Measurements from ENCODE around the gene PHACTR1.

The PHACTR1 gene

GRCh38 chr6:13140980-13141379 is 424.4 kb downstream of the PHACTR1 start:
- TF ChIP-seq CTCF (IDR thresholded peaks at IDR 0.05; ENCODE audit: low read length), result no peak
- no peak for TF ChIP-seq EZH2 (IDR thresholded peaks at IDR 0.05; ENCODE audit: borderline replicate concordance, low read length)
- no peaks in the 10 kb centered on the region for H3K36me3 ChIP-seq (ENCODE audit: insufficient read depth, low read length)
- H3F3A ChIP-seq (ENCODE audit: insufficient read depth, low read length), result no peaks in the 10 kb centered on the region
- H4K20me1 ChIP-seq (ENCODE audit: insufficient read depth, low read length), result no peaks in the 10 kb centered on the region
- no peaks in the 10 kb centered on the region for H3K9me2 ChIP-seq (ENCODE audit: low read depth, low read length)
- H3K27me3 ChIP-seq (ENCODE audit: insufficient read depth, low read length), result no peaks in the 10 kb centered on the region
- no peak overlapping the region for H3K4me3 ChIP-seq (ENCODE audit: low read depth, low read length, poor library complexity, severe bottlenecking)
- no peak overlapping the region for H3K9ac ChIP-seq (ENCODE audit: low read length)
- H3K9me3 ChIP-seq (ENCODE audit: low read length), result no peaks in the 10 kb centered on the region
- no peaks in the 10 kb centered on the region for H3K4me1 ChIP-seq (ENCODE audit: insufficient read depth, low read length, severe bottlenecking)
- no peaks in the 10 kb centered on the region for H3K79me2 ChIP-seq (ENCODE audit: insufficient read depth, low read length)
- no peak overlapping the region for H3K27ac ChIP-seq (ENCODE audit: low read depth, low read length, poor library complexity, severe bottlenecking)
- H3K4me2 ChIP-seq (ENCODE audit: low read length), result no peak overlapping the region
- H2AFZ ChIP-seq (ENCODE audit: low read length), result no peak overlapping the region

GRCh38 chr6:13141387-13141786 is 424.8 kb downstream of the PHACTR1 start:
- no peaks in the 10 kb centered on the region for H3K27me3 ChIP-seq (ENCODE audit: insufficient read depth, low read length)
- no peak overlapping the region for H3K4me3 ChIP-seq (ENCODE audit: low read depth, low read length, poor library complexity, severe bottlenecking)
- H3K9ac ChIP-seq (ENCODE audit: low read length), result no peak overlapping the region
- no peaks in the 10 kb centered on the region for H4K20me1 ChIP-seq (ENCODE audit: insufficient read depth, low read length)
- no peak overlapping the region for H3K4me2 ChIP-seq (ENCODE audit: low read length)
- no peaks in the 10 kb centered on the region for H3K9me2 ChIP-seq (ENCODE audit: low read depth, low read length)
- H3K36me3 ChIP-seq (ENCODE audit: insufficient read depth, low read length), result no peaks in the 10 kb centered on the region
- no peak for TF ChIP-seq EZH2 (IDR thresholded peaks at IDR 0.05; ENCODE audit: borderline replicate concordance, low read length)
- TF ChIP-seq CTCF (IDR thresholded peaks at IDR 0.05; ENCODE audit: low read length), result no peak
- H3K27ac ChIP-seq (ENCODE audit: low read depth, low read length, poor library complexity, severe bottlenecking), result no peak overlapping the region
- H3K79me2 ChIP-seq (ENCODE audit: insufficient read depth, low read length), result no peaks in the 10 kb centered on the region
- H3K9me3 ChIP-seq (ENCODE audit: low read length), result no peaks in the 10 kb centered on the region
- H2AFZ ChIP-seq (ENCODE audit: low read length), result no peak overlapping the region
- no peaks in the 10 kb centered on the region for H3F3A ChIP-seq (ENCODE audit: insufficient read depth, low read length)
- H3K4me1 ChIP-seq (ENCODE audit: insufficient read depth, low read length, severe bottlenecking), result no peaks in the 10 kb centered on the region

- Histone ChIP-seq H3K9ac (ENCODE audit: low read length) (no peak overlapping the region), H3F3A (ENCODE audit: insufficient read depth, low read length) (no peaks in the 10 kb centered on the region), H3K4me3 (ENCODE audit: low read depth, low read length, poor library complexity, severe bottlenecking) (no peak overlapping the region), H3K9me3 (ENCODE audit: low read length) (no peaks in the 10 kb centered on the region), H3K9me2 (ENCODE audit: low read depth, low read length) (no peaks in the 10 kb centered on the region), H3K4me2 (ENCODE audit: low read length) (no peak overlapping the region), H3K36me3 (ENCODE audit: insufficient read depth, low read length) (no peaks in the 10 kb centered on the region), H3K27ac (ENCODE audit: low read depth, low read length, poor library complexity, severe bottlenecking) (no peak overlapping the region), H4K20me1 (ENCODE audit: insufficient read depth, low read length) (no peaks in the 10 kb centered on the region), H3K79me2 (ENCODE audit: insufficient read depth, low read length) (no peaks in the 10 kb centered on the region), H3K27me3 (ENCODE audit: insufficient read depth, low read length) (no peaks in the 10 kb centered on the region), H3K4me1 (ENCODE audit: insufficient read depth, low read length, severe bottlenecking) (no peaks in the 10 kb centered on the region), H2AFZ (ENCODE audit: low read length) (no peak overlapping the region)
- TF ChIP-seq CTCF (IDR thresholded peaks at IDR 0.05; ENCODE audit: low read length) (no peak), EZH2 (IDR thresholded peaks at IDR 0.05; ENCODE audit: borderline replicate concordance, low read length) (no peak)
Measured at GRCh38 chr6:13142611-13143010, 426.0 kb downstream of the PHACTR1 start.

All from OCI-LY1 (cell line).